Peyer's patch (tissue), 4 donors: Measurements from ENCODE around the gene OR9Q1.

ENCODE experiments used
- CTCF ChIP-seq, 6 experiments: fragments of 450-650 bp in 4 of 6; fragments of 200-600 bp in 2 of 6; sonication (generic) in 1 of 6; IDR thresholded peaks; one replicate each; pipeline ENCODE4 v1.5.1; 2017 to 2019; ENCODE audit warnings: antibody characterized with exemption in 6 of 6, mild to moderate bottlenecking in 3 of 6, moderate library complexity in 1 of 6
- POLR2A ChIP-seq, 2 donors: fragments of 450-650 bp; IDR thresholded peaks; one replicate each; pipeline ENCODE4 v1.5.1; 2017; ENCODE audit warnings: antibody characterized with exemption in 2 of 2, mild to moderate bottlenecking in 2 of 2, moderate library complexity in 2 of 2

GRCh38 chr11:57983191-57983590 is 40.5 kb upstream of the OR9Q1 start:
- TF ChIP-seq CTCF (IDR thresholded peaks at IDR 0.05), result no peak
- TF ChIP-seq POLR2A (IDR thresholded peaks at IDR 0.05), result no peak
